Measurements from ENCODE around the gene WDR62. TPM values are rescaled to one million over a fixed set of nuclear protein-coding genes. Genes with fewer than 3 reads are reported as not detected.

The WDR62 gene
- total RNA-seq, 1 donor from 2014 or later: 4.6 TPM

GRCh38 chr19:36058481-36059179, 3.9 kb downstream of the WDR62 start:
- H3K27me3 Mint-ChIP-seq (ENCODE audit: unreplicated experiment): no peaks in the 10 kb centered on the region
- no peaks in the 10 kb centered on the region for H3K9me3 Mint-ChIP-seq (ENCODE audit: unreplicated experiment)
- H3K4me3 Mint-ChIP-seq (ENCODE audit: unreplicated experiment): no peak overlapping the region
- no peak for DNase-seq (ENCODE audit: extremely low spot score, unreplicated experiment)
- H3K27ac Mint-ChIP-seq (ENCODE audit: unreplicated experiment): no peak overlapping the region
- TF ChIP-seq CTCF (IDR thresholded peaks at IDR 0.05): no peak
- peaks cover 10% of the 10 kb centered on the region for H3K4me1 Mint-ChIP-seq (ENCODE audit: unreplicated experiment)
- no peaks in the 10 kb centered on the region for H3K36me3 Mint-ChIP-seq (ENCODE audit: unreplicated experiment)

- DNase-seq (ENCODE audit: extremely low spot score, unreplicated experiment): no peak
- Mint-ChIP-seq H3K27ac (ENCODE audit: unreplicated experiment) (no peak overlapping the region), H3K9me3 (ENCODE audit: unreplicated experiment) (no peaks in the 10 kb centered on the region), H3K36me3 (ENCODE audit: unreplicated experiment) (no peaks in the 10 kb centered on the region), H3K4me3 (ENCODE audit: unreplicated experiment) (no peak overlapping the region), H3K4me1 (ENCODE audit: unreplicated experiment) (peaks cover 10% of the 10 kb centered on the region), H3K27me3 (ENCODE audit: unreplicated experiment) (no peaks in the 10 kb centered on the region)
- no peak for TF ChIP-seq CTCF (IDR thresholded peaks at IDR 0.05)
Measured at GRCh38 chr19:36059180-36059910, 4.6 kb downstream of the WDR62 start.

- Mint-ChIP-seq H3K36me3 (ENCODE audit: unreplicated experiment) (peaks cover 2% of the 10 kb centered on the region), H3K27me3 (ENCODE audit: unreplicated experiment) (no peaks in the 10 kb centered on the region), H3K4me3 (ENCODE audit: unreplicated experiment) (no peak overlapping the region), H3K9me3 (ENCODE audit: unreplicated experiment) (no peaks in the 10 kb centered on the region), H3K27ac (ENCODE audit: unreplicated experiment) (no peak overlapping the region), H3K4me1 (ENCODE audit: unreplicated experiment) (peaks cover 7% of the 10 kb centered on the region)
- no peak for DNase-seq (ENCODE audit: extremely low spot score, unreplicated experiment)
- TF ChIP-seq CTCF (IDR thresholded peaks at IDR 0.05): peak; percentile 61
Measured at GRCh38 chr19:36060430-36060829, 5.7 kb downstream of the WDR62 start.

GRCh38 chr19:36061367-36061766, 6.7 kb downstream of the WDR62 start:
- Mint-ChIP-seq H3K9me3 (ENCODE audit: unreplicated experiment) (no peaks in the 10 kb centered on the region), H3K36me3 (ENCODE audit: unreplicated experiment) (peaks cover 2% of the 10 kb centered on the region), H3K4me3 (ENCODE audit: unreplicated experiment) (no peak overlapping the region), H3K27ac (ENCODE audit: unreplicated experiment) (no peak overlapping the region), H3K27me3 (ENCODE audit: unreplicated experiment) (no peaks in the 10 kb centered on the region), H3K4me1 (ENCODE audit: unreplicated experiment) (peaks cover under 1% of the 10 kb centered on the region)
- DNase-seq (ENCODE audit: extremely low spot score, unreplicated experiment): no peak
- no peak for TF ChIP-seq CTCF (IDR thresholded peaks at IDR 0.05)

- DNase-seq (ENCODE audit: extremely low spot score, unreplicated experiment): no peak
- Mint-ChIP-seq H3K27ac (ENCODE audit: unreplicated experiment) (no peak overlapping the region), H3K9me3 (ENCODE audit: unreplicated experiment) (no peaks in the 10 kb centered on the region), H3K27me3 (ENCODE audit: unreplicated experiment) (no peaks in the 10 kb centered on the region), H3K36me3 (ENCODE audit: unreplicated experiment) (peaks cover 5% of the 10 kb centered on the region), H3K4me3 (ENCODE audit: unreplicated experiment) (no peak overlapping the region), H3K4me1 (ENCODE audit: unreplicated experiment) (no peaks in the 10 kb centered on the region)
- no peak for TF ChIP-seq CTCF (IDR thresholded peaks at IDR 0.05)
Measured at GRCh38 chr19:36064826-36065225, 10.1 kb downstream of the WDR62 start.

All from osteocyte (in vitro differentiated cells).